ENCODE measurements around the gene HOXA5.

HOXA5 gene

GRCh38 chr7:27170426-27171324 is 27.2 kb upstream of the HOXA5 start:
- peak; percentile 47 for DNase-seq

GRCh38 chr7:27169658-27170425 is 26.4 kb upstream of the HOXA5 start:
- DNase-seq, result no peak

DNA sequence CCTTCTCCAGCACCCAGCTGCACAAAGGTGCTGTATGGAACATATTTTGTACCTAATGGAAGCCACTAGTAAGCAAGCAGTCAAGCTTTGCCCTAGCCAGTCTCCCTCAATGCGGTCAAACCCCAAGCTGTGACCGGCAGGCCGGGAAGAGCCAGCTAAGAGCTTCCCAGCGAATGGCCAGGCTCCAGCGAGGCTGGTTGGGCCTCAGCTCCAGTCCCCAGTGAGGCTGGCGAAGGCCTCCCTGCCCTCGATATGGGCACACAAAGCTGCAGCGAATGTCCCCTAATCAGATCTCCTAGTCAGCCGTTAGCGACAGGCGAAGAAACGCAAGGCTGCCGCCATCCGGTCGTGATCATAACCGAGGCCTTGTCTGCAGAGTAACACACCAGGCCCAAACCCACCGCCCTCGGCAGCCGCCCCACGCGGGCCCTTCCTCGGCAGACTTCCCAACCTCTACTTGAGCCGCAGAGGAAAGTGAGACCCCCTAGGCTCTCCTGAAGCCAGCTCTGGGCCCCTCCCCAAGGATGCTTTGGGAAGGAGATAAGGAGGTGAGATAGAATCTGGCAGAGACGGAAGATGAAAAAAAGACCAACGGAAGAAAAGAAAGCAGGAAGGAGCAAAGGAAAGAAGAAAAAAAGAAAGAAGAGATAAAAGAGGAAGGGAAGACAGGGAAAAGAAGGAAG is 24.9 kb upstream of the HOXA5 start:
- DNase-seq, result peak; percentile 72

- DNase-seq, result no peak
Measured at GRCh38 chr7:27167916-27168264, 24.4 kb upstream of the HOXA5 start.

DNA sequence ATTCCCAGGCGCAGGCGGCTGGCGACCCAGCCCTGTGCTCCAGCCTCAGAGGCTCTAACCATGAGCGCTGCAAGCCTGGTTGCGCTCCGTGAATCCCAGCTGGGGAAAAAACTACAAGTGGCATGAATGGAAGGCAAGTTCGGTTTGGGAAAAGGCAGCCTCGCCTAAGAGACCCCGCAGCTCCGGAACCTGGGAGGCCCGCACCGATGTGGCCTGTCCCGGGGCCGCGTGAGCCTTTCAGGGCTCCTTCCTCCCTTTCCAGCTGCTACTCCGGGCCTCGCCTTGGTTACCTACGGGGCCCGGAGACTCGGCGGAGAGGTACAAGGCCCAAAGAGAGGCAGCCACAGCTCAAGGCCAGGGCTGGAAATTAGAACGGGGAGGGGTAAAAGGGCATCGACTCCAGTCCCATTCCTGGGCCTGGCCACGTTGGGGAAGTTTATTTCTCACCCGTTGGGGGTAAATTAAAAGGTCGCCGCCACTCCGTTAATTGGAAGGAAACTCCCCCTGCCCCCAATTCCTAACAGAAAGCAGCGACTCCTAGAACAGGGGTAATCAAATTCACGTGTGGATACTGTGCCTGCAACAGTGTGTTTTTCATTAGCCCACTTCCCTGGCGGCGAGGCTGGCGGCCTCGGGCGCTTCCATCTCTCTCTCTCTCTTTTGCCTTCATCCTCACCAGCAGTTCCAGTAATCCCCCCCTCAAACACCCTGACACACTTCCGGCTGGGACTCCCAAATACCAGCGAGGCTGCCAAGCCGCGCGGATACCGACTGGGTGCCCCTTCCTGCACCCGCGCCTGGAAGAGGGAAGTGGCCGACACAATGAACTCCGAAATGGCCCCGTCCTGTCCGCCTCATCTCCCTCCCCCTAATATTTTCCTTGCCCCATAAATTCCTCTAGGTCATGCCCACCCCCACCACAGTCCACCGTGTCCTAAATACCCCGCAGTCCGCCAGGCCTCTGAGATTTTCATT is 23.3 kb upstream of the HOXA5 start:
- no peak for DNase-seq

GRCh38 chr7:27165996-27166530 is 22.6 kb upstream of the HOXA5 start:
- DNase-seq, result no peak

DNA sequence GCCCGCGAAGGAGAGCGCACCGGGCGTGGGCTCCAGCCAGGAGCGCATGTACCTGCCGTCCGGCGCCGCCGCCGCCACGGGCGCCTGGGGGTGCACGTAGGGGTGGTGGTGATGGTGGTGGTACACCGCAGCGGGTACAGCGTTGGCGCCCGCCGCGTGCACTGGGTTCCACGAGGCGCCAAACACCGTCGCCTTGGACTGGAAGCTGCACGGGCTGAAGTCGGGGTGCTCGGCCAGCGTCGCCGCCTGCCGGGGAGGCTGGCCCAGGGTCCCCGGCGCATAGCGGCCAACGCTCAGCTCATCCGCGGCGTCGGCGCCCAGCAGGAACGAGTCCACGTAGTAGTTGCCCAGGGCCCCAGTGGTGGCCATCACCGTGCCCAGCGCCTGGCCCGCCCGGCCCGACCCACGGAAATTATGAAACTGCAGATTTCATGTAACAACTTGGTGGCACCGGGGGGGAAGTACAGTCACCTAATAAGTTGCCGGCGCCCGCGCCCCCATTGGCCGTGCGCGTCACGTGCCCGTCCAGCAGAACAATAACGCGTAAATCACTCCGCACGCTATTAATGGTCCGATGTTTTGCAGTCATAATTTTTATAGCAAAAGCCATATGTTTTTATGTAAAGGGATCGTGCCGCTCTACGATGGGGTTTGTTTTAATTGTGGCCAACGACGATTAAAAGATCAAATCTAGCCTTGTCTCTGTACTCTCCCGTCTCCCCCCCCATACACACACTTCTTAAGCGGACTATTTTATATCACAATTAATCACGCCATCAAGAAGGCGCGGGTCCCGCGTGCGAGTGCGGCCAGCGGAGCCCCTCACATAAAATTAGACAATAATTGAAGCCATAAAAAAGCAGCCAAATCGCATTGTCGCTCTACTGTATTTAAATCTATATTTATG is 21.9 kb upstream of the HOXA5 start, which contains the start of gene HOXA9:
HOXA9 (minus strand) TSS at position 449 of the 907 bp plus-strand sequence; CDS start at position 369, 80 bp downstream.
- peak; percentile 71 for DNase-seq

DNA sequence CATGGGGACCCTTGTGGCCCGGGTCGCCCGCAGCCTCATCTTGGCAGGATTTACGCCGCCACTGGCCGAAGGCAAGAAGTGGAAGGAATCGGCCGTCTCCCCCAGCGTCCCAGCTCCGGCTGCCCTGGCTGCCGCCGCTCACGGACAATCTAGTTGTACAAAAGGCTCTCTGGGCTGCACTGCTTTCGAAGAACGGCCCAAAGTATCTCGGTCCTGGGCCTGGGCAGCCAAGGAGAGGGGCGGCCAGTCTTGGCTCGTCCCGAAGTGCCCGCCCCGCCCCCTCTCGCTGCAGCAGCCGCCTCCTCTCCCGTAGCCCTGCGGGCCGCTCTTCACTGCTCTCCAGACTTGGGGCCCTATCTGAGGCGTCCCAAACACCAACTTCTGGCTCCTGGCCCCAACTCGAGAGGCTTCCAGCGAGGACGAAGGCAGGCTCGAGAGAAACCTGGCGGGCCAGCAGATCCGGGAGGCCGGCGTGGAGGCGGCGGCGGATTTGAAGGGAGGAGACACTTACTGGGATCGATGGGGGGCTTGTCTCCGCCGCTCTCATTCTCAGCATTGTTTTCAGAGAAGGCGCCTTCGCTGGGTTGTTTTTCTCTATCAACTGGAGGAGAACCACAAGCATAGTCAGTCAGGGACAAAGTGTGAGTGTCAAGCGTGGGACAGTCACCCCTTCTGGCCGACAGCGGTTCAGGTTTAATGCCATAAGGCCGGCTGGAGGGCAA is 21.0 kb upstream of the HOXA5 start:
- no peak for DNase-seq

- DNase-seq, result no peak
Measured at GRCh38 chr7:27164045-27164366, 20.5 kb upstream of the HOXA5 start.

GRCh38 chr7:27163288-27164044 is 20.0 kb upstream of the HOXA5 start:
- DNase-seq, result no peak

DNA sequence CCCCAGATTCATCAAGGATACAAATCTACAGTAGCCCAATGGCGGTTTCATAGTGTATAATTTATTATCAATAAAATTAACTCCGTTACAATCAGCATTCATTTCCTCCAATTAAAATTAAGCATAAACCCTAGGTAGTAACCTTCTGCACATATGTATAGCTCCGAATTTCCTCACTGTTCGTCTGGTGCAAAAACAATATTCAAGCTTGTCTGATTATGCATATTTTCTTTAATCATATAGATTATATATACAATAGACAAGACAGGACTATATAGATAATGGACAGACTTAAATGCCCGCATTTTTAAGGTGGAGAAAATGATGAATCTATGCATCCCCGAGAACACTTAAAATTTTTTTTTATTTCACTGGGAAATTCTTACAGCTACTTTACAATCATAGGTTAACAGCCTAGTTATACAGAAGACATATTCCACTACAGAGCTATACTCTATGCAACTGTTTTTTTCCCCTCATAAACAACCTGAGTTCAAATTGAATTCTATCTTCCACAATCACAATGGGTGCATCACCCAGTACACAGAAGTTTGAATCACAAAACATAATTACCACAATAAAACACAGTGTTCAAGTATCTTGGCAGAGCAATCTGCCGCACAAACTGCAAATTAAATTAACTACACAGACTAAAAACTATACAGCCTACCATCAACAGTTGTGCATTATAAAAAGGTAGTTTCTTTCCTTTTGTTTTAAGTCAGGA is 19.2 kb upstream of the HOXA5 start:
- no peak for DNase-seq

GRCh38 chr7:27161721-27162560 is 18.5 kb upstream of the HOXA5 start:
- no peak for DNase-seq

DNA sequence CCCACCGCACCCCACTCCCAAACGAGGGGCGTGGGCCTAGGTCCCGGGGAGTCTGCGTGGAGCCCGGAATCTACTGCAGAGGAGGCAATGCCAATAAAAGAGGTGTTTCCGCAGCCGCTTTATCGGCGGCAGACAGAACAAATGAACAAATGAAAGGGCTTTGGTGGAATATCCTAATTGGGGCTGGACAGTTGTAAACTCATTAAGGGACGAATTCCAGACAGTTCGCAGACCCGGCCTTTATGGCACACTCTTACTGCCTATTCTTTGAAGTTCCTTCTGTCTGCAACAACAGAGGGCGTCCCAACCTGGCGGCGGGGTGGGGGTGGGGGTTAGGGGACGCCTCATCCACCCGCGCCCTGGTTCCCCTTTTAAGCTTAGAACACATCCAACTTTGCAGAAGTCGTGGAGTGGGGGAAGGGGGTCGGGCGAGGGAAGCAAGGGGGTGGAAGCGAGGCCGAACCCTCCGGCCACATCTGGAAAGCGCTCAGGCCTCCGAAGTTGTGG is 17.8 kb upstream of the HOXA5 start:
- no peak for DNase-seq

DNA sequence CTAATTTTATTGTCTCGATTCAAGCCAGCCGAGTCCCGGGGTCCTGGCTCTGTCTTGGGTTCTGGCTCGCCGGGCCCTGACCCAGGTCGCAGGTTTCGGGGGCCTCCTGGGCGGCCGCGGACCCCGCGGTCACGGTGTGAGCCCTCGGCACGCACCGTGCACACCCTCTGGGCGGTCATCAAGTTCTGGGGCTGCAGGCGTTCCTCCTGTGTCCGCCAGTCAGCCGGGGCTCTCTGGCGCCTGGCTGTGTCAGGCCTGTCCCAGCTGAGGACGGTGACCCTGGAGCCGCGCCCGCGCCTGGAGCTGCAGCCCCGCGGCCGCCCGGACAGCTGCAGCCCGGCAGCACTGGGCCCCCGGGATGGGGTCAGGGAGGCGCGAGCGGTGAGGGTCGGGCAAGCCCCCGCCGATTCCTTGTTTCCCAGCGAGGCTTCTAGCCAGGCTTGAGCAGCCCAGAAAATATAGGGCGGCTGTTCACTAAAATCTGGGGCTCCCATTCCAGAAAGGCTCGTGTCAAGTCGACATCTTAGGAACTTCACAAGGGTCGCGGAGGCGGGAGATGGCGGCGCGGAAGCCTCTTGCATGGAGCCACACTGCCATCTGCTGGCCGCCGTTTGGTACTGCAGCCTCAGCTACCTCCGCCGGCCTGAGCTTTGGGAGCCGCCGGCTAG is 17.2 kb upstream of the HOXA5 start:
- DNase-seq, result peak; percentile 96

DNA sequence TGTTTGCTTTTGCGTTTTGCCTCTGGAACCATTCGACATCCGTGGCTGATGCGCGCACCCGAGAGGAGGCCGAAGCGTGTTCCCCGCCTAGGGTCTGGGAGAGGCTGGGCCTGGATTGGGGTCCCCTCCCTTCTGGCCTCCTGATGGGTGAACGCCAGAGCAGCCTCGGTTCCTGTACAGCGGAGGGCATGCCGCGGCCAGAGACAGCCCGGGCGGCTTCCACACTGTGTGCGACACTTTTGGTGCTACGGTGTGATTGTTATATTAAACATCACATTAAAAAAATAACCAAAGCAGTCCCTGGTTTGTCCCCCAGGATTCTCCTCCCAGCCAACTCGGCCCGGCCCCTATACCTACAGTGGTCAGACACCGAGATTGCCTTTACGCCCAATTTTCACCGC is 16.7 kb upstream of the HOXA5 start:
- DNase-seq, result peak; percentile 76

- DNase-seq, result peak; percentile 57
Measured at GRCh38 chr7:27159266-27160144, 16.0 kb upstream of the HOXA5 start.
